Kidney capillary endothelial cell (primary cell): ENCODE measurements around the gene BFSP1.

Source experiments
- DNase-seq: peaks from one replicate; pipeline ENCODE4 v3.0.0-alpha.2; 2018; ENCODE audit warnings: low spot score

Gene BFSP1

GRCh38 chr20:17520583-17520982 lies 10.6 kb downstream of the BFSP1 start:
- DNase-seq = peak; percentile 64

- no peak for DNase-seq
These were observed 11.4 kb downstream of the BFSP1 start for GRCh38 chr20:17519606-17520285.

- no peak for DNase-seq
These were observed 12.7 kb downstream of the BFSP1 start for GRCh38 chr20:17518339-17519052.

GRCh38 chr20:17515053-17515452 lies 16.1 kb downstream of the BFSP1 start:
- DNase-seq = no peak

GRCh38 chr20:17513939-17514338 lies 17.2 kb downstream of the BFSP1 start:
- no peak for DNase-seq

- no peak for DNase-seq
These were observed 19.8 kb downstream of the BFSP1 start for GRCh38 chr20:17511401-17511800.

GRCh38 chr20:17510548-17510947 lies 20.6 kb downstream of the BFSP1 start:
- DNase-seq = no peak

GRCh38 chr20:17508756-17509155 lies 22.4 kb downstream of the BFSP1 start:
- no peak for DNase-seq

- no peak for DNase-seq
These were observed 23.6 kb downstream of the BFSP1 start for GRCh38 chr20:17507531-17507930.

- no peak for DNase-seq
These were observed 24.1 kb downstream of the BFSP1 start for GRCh38 chr20:17507032-17507431.

- DNase-seq = no peak
These were observed 25.3 kb downstream of the BFSP1 start for GRCh38 chr20:17505636-17506517.

GRCh38 chr20:17504898-17505635 lies 26.1 kb downstream of the BFSP1 start:
- peak; percentile 67 for DNase-seq

GRCh38 chr20:17504066-17504897 lies 26.9 kb downstream of the BFSP1 start:
- no peak for DNase-seq

GRCh38 chr20:17503301-17504065 lies 27.7 kb downstream of the BFSP1 start:
- DNase-seq = no peak

GRCh38 chr20:17502105-17502504 lies 29.1 kb downstream of the BFSP1 start:
- no peak for DNase-seq

- no peak for DNase-seq
These were observed 29.5 kb downstream of the BFSP1 start for GRCh38 chr20:17501701-17502100.

- DNase-seq = no peak
These were observed 30.4 kb downstream of the BFSP1 start for GRCh38 chr20:17500826-17501225.

GRCh38 chr20:17500271-17500670 lies 30.9 kb downstream of the BFSP1 start:
- DNase-seq = no peak

- DNase-seq = no peak
These were observed 32.1 kb downstream of the BFSP1 start for GRCh38 chr20:17499041-17499440.

- no peak for DNase-seq
These were observed 32.5 kb downstream of the BFSP1 start for GRCh38 chr20:17498641-17499040.
